Gastrocnemius medialis (tissue), 4 donors: Measurements from ENCODE around the gene IQGAP3.

Source experiments
- POLR2A ChIP-seq, 2 donors: fragments of 450-650 bp; IDR thresholded peaks; one replicate each; pipeline ENCODE4 v1.6.1; 2017; ENCODE audit warnings: antibody characterized with exemption in 2 of 2, mild to moderate bottlenecking in 2 of 2, moderate library complexity in 2 of 2
- TF ChIP-seq, protein P1 (sequence below), 5 experiments: fragments of 450-650 bp in 3 of 5; fragments of 200-600 bp in 2 of 5; sonication (generic) in 2 of 5; IDR thresholded peaks in 4 of 5; conservative IDR thresholded peaks in 1 of 5; 1 replicate in 4 of 5; 2 replicates in 1 of 5; pipeline ENCODE4 v1.5.1; 2016 to 2019; ENCODE audit warnings: antibody characterized with exemption in 5 of 5, mild to moderate bottlenecking in 3 of 5, moderate library complexity in 3 of 5

DNA sequence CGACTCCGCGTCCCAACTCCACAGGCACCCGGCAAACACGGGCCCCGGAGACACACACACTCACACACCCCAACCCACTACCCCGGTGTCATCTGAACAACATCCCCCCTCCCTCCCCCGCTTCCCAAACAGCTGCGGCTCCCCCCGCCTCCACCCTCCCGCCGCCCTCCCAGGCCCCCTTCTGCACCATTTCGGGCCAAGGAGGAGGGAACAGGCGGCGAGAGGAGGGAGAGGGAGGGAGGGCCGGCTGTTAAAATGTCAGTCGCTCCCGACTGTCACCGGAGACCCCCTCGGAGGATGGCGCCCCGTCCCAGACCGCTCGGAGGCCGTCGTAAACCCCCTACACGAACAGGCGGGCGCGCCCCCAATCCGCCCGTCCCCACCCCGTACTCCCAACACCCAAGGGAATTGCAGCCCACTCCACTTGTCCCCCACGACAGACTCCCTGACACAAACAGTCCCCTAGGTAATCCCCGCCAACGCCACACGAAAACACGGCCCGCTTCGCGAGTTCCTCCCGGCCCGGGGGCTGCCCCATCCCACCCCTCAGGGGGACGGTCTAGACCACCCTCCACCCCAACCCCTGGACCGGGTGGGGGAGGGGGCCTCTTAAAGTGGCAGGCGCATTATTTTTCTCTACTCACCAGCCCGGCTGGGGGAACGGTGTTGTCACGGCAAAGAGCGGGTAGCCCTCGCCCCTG is 72.4 kb downstream of the IQGAP3 start:
- TF ChIP-seq, protein P1, sequence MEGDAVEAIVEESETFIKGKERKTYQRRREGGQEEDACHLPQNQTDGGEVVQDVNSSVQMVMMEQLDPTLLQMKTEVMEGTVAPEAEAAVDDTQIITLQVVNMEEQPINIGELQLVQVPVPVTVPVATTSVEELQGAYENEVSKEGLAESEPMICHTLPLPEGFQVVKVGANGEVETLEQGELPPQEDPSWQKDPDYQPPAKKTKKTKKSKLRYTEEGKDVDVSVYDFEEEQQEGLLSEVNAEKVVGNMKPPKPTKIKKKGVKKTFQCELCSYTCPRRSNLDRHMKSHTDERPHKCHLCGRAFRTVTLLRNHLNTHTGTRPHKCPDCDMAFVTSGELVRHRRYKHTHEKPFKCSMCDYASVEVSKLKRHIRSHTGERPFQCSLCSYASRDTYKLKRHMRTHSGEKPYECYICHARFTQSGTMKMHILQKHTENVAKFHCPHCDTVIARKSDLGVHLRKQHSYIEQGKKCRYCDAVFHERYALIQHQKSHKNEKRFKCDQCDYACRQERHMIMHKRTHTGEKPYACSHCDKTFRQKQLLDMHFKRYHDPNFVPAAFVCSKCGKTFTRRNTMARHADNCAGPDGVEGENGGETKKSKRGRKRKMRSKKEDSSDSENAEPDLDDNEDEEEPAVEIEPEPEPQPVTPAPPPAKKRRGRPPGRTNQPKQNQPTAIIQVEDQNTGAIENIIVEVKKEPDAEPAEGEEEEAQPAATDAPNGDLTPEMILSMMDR (IDR thresholded peaks at IDR 0.05 in 4 of 5, conservative IDR thresholded peaks at IDR 0.05 in 1 of 5), result no peak
- no peak for TF ChIP-seq POLR2A (IDR thresholded peaks at IDR 0.05)
